Pancreas (tissue), 10 donors: ENCODE data around the gene TBX10. TPM values are rescaled to one million over a fixed set of nuclear protein-coding genes. Genes with fewer than 3 reads are reported as not detected.
"Not testable (repeated sequence)": the region's sequence is repeated elsewhere in the genome, so short reads cannot be mapped to it uniquely, and the experiment has no call there.

ENCODE experiments used
- ATAC-seq, 4 donors: fragments of 200-7000 bp; cut with Tn5 transposase; one replicate each; pipeline versions ENCODE4 v1.8.0 to v1.9.1; 2020; ENCODE audit warnings: mild to moderate bottlenecking in 4 of 4, moderate library complexity in 4 of 4
- DNase-seq, 6 donors: peaks; one replicate each; pipeline ENCODE4 v3.0.0-alpha.2; 2020
- FAIRE-seq: peaks from 2 replicates; lab custom pipeline; 2012; peaks lifted over from hg19 to GRCh38; lab: Jason Lieb, UNC
- H3K27ac ChIP-seq, 4 donors: fragments of 200-600 bp; sonication (generic); 1 replicate in 3 of 4; 2 replicates in 1 of 4; pipeline versions ENCODE4 v1.5.0 to v1.8.0; 2020
- H3K27me3 ChIP-seq, 4 donors: fragments of 200-600 bp; one replicate each; pipeline ENCODE4 v1.8.0; 2021
- H3K36me3 ChIP-seq, 3 donors: fragments of 200-600 bp; sonication (generic) in 1 of 3; one replicate each; pipeline versions ENCODE4 v1.5.0 to v1.8.0; 2020 to 2021
- H3K4me1 ChIP-seq, 3 donors: fragments of 200-600 bp; one replicate each; pipeline ENCODE4 v1.8.0; 2021
- H3K4me3 ChIP-seq, 4 donors: fragments of 200-600 bp; sonication (generic) in 2 of 4; one replicate each; pipeline versions ENCODE4 v1.5.0 to v1.8.0; 2020 to 2021
- H3K9me3 ChIP-seq, 4 donors: fragments of 200-600 bp; one replicate each; pipeline ENCODE4 v1.8.0; 2021
- CTCF ChIP-seq, 4 donors: fragments of 200-600 bp; sonication (generic) in 3 of 4; IDR thresholded peaks; one replicate each; pipeline versions ENCODE4 v1.5.0 to v1.8.0; 2021; ENCODE audit warnings: antibody characterized with exemption in 4 of 4
- WGBS, 2 donors: extraction: QIAGEN DNeasy Blood & Tissue Kit; methylation state at CpG; one replicate each; pipeline ENCODE4 v1.1.7; 2013; 5-methylcytosine and 5-hydroxymethylcytosine counted together
- intact Hi-C, 3 donors: fragments of 100-400 bp; cut with DNase I; formaldehyde crosslinking; loops; one replicate each; pipeline versions ENCODE4 v1.11.1 to v1.14.2; 2022
- polyA plus RNA-seq, 2 donors: library from polyadenylated mRNA; stranded (reverse); fragments of 200-250 nt; gene quantifications; one replicate each; pipeline ENCODE4 v1.2.3, GENCODE V29; 2013
- total RNA-seq, 6 donors: library from RNA; stranded (reverse); fragmentation: NEBNext Ultra II Directional in 4 of 6; extraction: Animal tissue kit (Norgen Biotek cat#: 25700) in 4 of 6; gene quantifications; one replicate each; pipeline versions ENCODE4 v1.2.1 to v1.2.4, GENCODE V29; 2021 to 2023
- donor health status: healthy with polysubstance abuse.
- donor health status: DM: no; HTN: no; CAD: no; lungs with moderate emphysema.
- donor health status: DM: no; HTN: no; CAD: no.
- donor health status: control.
- donor health status: control.
- donor health status: Bipolar disorder and iron deficiency.
- donor health status: DM: yes; HTN: yes; CAD: no.
- donor health status: DM: no; HTN: no; CAD: no.
- donor health status: DM: no; HTN: no; CAD: no.
- donor health status: DM: yes; HTN: yes; CAD: no.

Gene TBX10
- total and polyA plus RNA-seq, 8 donors = 0.09 to 0.37 (median 0.26) TPM; not detected in 4

GRCh38 chr11:67592880-67593564 lies 46.5 kb downstream of the TBX10 start:
- Histone ChIP-seq H3K4me1 (no peaks in the 10 kb centered on the region), H3K4me3 (no peak overlapping the region), H3K36me3 (no peaks in the 10 kb centered on the region), H3K27me3 (no peaks in the 10 kb centered on the region), H3K9me3 (no peaks in the 10 kb centered on the region), H3K27ac (no peak overlapping the region)
- WGBS, 2 donors = 72 to 73% methylated on average over 12 of the region's 12 CpGs
- DNase-seq (no peak), FAIRE-seq (no peak), ATAC-seq (no peak)
- no peak for TF ChIP-seq CTCF (IDR thresholded peaks at IDR 0.05)
- intact Hi-C loops = no loop called here

- H3K27ac ChIP-seq, H3K27me3 ChIP-seq, H3K9me3 ChIP-seq, H3K36me3 ChIP-seq, DNase-seq, H3K4me1 ChIP-seq, intact Hi-C loops, FAIRE-seq, ATAC-seq, H3K4me3 ChIP-seq: not testable (repeated sequence)
- WGBS, 2 donors = 79 to 83% methylated on average over 11 of the region's 11 CpGs
Observed at GRCh38 chr11:67588899-67589415, 50.6 kb downstream of the TBX10 start.

- FAIRE-seq (no peak), ATAC-seq (no peak), DNase-seq (no peak)
- no peaks in the 10 kb centered on the region for H3K36me3 ChIP-seq
- no peaks in the 10 kb centered on the region for H3K9me3 ChIP-seq
- no peak for TF ChIP-seq CTCF (IDR thresholded peaks at IDR 0.05)
- H3K4me3 ChIP-seq = no peak overlapping the region
- WGBS, 2 donors = 77 to 82% methylated on average over 1 of the region's 1 CpG
- no peaks in the 10 kb centered on the region for H3K27me3 ChIP-seq
- H3K27ac ChIP-seq = no peak overlapping the region
- intact Hi-C loops = no loop called here
- no peaks in the 10 kb centered on the region for H3K4me1 ChIP-seq
Observed at GRCh38 chr11:67588136-67588503, 51.4 kb downstream of the TBX10 start.

GRCh38 chr11:67586568-67587250 lies 52.9 kb downstream of the TBX10 start:
- DNase-seq (no peak), ATAC-seq (no peak), FAIRE-seq (no peak)
- 87 to 90% methylated on average over 5 of the region's 5 CpGs for WGBS, 2 donors
- H3K27ac ChIP-seq = no peak overlapping the region
- H3K4me1 ChIP-seq = peaks cover 4 to 13% (median 10%) of the 10 kb centered on the region in 3 donors
- TF ChIP-seq CTCF (IDR thresholded peaks at IDR 0.05) = no peak
- H3K4me3 ChIP-seq = no peak overlapping the region
- H3K27me3 ChIP-seq = no peaks in the 10 kb centered on the region
- no peaks in the 10 kb centered on the region for H3K9me3 ChIP-seq
- intact Hi-C loops = no loop called here
- H3K36me3 ChIP-seq = no peaks in the 10 kb centered on the region

- FAIRE-seq (no peak), DNase-seq (no peak), ATAC-seq (no peak)
- intact Hi-C loops = no loop called here
- H3K9me3 ChIP-seq = no peaks in the 10 kb centered on the region
- H3K27ac ChIP-seq = no peak overlapping the region
- H3K27me3 ChIP-seq = no peaks in the 10 kb centered on the region
- TF ChIP-seq CTCF (IDR thresholded peaks at IDR 0.05) = no peak
- H3K4me3 ChIP-seq = no peak overlapping the region
- H3K4me1 ChIP-seq = peaks cover 8 to 18% (median 17%) of the 10 kb centered on the region in 3 donors
- WGBS, 2 donors = 79 to 92% methylated on average over 4 of the region's 4 CpGs
- H3K36me3 ChIP-seq = no peaks in the 10 kb centered on the region
Observed at GRCh38 chr11:67585911-67586310, 53.7 kb downstream of the TBX10 start.
